Measurements from ENCODE around the gene MEPE.

The MEPE gene

DNA sequence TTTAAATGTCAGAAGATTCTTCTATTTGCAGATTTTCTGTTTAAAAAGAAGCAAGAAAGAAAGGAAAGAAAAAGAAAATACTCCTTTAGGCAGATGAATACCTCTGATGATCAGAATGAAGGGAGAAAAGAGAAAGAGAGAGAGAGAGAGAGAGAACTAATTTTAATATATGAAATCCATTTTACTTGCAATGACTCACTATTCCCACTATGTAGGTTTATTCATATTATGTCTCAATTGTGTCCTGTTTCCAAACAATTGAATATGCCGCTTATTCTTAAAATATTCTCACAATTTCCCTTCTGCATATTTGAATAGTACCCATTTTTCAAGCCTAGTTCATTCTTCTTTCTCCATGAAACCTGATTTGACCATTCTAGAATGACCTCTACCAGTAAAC, 11.7 kb downstream of the MEPE start:
- DNase-seq = no peak

DNA sequence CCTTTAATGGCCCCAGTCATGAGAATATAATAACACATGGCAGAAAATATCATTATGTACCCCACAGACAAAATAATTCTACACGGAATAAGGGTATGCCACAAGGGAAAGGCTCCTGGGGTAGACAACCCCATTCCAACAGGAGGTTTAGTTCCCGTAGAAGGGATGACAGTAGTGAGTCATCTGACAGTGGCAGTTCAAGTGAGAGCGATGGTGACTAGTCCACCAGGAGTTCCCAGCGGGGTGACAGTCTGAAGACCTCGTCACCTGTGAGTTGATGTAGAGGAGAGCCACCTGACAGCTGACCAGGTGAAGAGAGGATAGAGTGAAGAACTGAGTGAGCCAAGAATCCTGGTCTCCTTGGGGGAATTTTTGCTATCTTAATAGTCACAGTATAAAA, 13.5 kb downstream of the MEPE start:
- no peak for DNase-seq

DNA sequence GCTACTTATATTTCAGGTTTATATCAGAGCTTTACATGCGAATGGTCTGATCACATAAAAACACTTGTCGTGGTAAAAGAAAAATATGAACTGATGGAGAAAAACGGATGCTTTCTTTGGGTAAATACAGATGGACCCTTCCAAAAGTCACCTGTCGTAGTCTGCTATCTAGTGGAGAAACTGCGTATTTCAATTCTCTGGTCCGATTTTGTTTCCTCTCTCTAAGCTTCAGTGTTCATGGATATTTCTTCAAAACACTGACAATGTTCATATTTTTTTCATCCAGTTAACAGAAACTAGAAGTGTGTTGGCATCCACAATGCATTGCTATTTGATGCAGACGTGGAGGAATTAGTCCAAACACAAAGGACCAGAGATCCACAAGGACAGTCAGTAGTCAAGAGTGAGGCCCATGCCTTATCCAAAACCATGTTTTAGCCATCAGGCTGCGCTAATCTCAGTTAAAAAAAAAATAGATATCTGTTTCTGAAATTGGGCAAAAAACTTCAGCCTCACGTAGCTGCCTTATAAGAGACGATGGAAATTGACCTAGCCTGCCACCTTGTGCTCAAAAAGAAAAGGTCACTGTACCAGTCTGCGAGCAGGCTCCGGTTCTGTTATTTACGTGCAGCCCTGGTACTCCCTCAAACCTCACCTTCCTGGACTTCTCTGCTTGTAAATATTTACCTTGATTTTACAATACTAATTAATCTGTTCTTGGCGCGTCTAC, 16.0 kb downstream of the MEPE start:
- peak; percentile 62 for DNase-seq

DNA sequence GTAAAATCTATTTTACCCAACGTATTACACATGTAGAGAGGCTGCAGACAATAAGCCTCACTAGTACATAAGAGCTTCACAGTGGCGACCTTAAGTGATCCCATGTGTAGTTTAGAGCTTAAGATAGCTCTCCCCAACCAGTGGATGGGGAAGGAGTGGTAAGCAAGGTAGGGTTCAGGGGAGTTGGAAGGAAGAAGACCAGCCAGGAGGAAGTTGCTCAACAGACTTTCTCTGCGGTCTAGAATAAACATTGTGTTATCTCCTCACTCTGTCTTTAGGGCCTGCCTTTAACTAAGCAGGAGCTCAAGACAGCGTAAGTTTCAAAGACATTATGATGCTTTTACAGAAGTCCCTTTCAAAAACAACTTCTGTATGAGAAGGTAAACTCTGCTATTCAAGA, 16.8 kb downstream of the MEPE start:
- no peak for DNase-seq

DNA sequence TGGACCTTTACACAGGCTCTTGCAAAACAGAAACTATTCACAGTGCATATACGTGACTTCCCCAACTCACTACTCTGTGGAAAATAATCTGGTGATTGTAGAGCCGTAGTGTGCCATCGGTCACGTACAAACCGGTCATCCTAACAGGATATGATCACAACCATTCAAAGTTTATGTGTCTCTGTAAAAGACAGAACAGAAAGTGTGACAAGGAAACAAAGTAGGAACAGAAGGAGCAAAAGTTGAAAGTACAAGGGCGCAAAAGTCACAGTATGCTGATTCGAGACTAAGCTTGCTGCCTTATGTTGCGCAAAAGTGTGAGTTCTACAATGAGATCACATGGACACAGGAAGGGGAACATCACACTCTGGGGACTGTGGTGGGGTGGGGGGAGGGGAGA, 18.6 kb downstream of the MEPE start:
- DNase-seq = no peak

DNA sequence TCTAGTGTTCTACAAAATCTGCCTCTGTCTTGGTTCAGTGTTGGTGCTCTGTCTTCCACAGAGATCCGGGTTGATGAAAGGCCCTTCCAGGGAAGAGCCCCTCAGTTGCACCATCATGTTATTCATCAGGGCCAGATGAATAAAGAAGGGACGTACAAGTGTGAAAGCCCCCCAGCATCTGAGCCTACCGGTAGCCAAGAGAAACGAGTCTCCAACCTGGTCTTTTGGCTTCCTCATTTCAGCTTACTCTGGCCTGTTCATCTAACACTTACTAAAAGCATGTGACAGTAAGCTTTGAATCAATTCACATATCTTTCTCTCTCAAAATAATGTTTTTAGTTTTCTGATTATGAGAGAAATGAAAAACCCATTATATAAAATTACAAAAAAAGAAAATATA, 19.2 kb downstream of the MEPE start:
- no peak for DNase-seq

DNA sequence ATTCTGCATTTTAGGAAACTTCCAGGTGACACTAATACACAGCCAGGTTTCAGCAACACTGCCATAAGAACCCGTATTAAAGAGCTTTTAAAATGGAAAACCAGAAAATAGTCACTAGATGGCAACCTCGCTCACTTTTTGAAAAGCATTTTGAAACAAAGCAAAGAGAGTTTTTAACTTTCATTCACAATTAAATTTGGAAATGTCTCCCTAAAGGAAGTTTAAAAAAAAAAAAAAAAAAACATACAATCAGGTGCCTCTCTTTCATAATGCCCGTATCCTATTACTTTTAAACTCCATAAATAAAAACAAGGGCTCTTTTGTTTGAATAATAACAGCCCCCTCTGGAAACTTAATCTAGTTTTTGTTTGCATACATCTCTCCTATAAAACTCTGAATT, 20.3 kb downstream of the MEPE start:
- DNase-seq = peak; percentile 57

DNA sequence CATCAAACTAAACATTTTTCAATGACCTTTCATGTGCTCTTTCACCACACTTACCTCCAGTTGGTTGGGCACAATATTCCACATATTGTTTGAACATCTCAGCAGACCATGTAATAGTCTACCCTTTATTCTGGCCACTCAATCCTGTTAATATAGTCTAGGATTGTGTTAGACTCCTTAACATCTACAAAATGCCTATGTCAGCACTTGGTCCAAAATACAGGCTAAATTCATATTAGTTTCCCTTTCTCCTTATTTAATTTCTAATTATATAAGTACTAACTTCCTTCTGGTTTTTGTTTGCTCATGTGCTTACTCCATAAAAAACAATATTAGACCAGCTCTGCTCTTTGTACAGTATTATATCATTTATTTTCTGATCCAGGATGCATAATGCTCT, 21.1 kb downstream of the MEPE start:
- DNase-seq = no peak

DNA sequence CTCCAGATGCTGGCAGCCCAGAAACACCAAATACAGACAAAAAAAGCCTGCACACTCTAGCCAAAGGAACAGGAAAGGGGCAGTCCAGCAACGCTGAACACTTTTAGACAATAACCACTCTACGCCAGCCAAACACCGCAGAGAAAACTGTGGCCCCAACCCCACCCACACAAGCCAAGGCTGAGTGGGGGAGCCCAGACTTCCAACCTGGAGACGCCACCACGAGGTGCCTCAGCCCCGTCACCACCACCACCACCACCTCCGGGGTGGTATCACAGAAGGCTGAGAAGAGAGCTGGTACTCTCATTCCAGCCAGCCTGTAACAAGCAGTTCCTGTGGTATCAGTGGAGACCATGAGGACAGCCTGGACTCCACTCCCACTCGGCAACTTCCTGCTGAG, 22.8 kb downstream of the MEPE start:
- DNase-seq = no peak

DNA sequence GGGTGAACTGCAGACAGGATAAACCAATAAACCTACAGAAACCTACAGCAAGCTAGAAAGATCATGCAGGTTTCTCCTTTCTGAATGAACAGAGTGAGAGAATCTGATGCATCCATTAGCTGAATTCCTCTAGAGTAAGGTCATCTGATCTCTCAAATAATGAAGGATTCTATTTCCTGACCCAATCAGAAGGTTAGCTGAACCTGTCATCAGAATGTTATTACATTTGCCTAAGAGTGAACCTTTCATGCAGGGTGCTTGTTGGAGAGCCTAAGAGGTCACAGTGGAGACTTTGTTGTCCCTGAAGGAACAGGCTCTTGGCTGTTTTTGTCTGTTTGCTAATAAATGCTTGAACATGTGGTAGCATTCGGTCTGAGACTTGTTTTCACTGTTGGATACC, 24.0 kb downstream of the MEPE start:
- no peak for DNase-seq

DNA sequence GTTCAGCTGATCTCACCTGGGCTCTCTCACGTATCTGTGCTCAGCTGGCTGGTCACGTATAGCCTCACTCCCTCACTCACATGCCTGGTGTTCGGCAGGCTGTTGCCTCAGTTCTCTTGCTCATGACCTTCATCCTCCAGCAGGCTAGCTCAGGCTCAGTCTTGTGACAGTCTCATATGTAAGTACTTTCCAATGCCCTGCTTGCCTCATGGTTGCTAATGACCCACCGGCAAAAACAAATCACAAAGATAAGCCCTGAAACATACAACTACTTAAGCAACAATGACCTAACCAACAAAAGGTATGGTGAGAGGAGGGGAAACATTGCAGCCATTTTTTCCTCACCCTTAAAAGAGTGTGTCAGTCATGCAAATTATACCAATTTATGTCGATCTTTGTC, 25.0 kb downstream of the MEPE start:
- DNase-seq = no peak

DNA sequence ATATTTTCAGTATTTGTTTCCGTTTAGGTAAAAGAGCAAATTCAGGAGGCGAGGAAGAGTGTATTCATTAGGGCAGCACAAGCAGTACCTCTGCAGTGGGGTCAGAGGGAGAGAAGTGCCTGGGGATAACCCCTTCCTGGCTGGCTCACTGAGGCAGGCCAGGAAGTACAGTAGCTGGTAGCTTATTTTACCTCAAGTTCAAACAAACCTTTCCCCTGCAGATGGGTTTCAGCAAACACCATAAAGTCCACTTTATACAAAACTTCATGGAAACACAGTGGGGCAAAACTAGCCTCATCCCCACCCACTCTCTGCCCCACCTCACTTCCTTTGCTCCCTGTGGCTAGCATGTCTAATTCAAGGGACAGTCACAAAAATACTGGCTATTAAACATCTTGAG, 29.5 kb downstream of the MEPE start:
- no peak for DNase-seq

DNA sequence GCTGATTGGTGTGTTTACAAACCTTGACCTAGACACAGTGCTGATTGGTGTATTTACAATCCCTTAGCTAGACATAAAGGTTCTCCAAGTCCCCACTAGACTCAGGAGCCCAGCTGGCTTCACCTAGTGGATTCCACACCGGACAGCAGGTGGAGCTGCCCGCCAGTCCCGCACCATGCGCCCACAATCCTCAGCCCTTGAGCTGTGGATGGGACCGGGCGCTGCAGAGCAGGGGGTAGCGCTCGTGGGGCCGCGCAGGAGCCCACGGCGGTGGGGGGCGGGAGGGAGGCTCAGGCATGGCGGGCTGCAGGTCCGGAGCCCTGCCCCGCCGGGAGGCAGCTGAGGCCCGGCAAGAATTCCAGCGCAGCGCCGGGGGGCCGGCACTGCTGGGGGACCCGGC, 30.7 kb downstream of the MEPE start:
- no peak for DNase-seq

DNA sequence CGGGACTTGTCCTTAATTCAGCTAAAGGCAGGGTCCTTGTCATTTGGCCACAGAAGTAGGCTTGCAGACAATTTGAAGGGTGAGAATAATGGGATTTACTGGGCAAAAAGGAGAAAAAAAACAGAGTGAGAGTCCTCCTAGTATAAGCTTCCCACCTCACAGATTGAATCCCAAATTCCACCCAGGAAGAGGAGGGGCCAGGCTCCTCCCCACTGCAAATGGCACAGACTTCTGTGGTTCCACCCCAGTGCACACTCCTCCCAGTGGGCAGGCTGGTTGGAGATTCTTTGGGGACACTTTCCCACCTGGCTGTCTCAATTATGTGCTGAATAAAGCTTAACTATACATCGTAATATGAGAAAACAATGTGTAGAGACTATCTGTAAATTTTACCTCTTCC, 31.6 kb downstream of the MEPE start:
- no peak for DNase-seq

DNA sequence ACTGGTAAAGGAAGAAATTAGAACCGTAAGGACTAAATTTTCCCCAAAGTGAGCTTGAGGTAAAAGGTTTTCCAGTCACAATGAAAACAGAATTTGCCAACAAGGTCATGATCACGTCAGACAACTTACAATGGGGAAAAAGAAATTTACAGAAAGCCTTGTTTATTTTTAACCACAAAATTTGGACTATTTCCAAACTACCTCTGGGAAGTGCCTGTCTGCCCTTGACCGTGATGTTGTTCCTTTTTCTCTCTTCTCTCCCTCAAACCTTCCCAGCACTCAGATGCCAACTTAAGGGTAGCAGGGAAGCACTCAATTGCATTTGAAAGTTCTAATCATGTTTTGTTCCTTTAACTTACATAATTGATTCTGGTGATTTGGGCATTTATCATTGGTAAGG, 32.5 kb downstream of the MEPE start:
- no peak for DNase-seq

DNA sequence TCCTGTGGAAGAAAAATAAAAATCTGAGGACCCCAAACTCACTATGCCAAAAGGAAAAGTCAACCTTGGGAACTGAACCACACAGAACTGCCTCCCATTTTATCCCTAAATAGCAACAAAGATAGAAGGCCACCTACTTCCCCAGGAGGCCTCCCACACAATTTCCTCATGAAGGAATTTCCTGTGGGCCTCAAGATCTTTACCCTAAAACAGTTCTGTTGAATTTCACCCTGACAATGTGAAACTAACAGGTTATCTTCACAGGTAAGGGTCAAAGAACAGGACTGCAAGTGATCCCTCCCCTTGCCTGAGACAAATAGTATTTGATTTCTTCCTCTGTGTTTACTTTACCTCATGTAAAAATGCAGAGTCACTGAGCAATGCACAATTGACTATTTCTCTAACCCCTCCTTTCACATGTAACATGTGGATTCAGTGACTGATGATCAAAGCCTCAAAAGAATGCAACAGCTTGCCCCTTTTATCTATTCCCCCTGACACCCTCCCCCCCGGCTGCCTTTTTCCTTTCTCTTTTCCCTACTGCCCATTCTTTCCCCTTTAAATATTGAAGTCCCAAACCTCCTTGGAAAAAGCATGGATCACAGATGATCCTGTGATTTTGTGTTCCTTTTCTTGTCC, 33.3 kb downstream of the MEPE start:
- DNase-seq = no peak

DNA sequence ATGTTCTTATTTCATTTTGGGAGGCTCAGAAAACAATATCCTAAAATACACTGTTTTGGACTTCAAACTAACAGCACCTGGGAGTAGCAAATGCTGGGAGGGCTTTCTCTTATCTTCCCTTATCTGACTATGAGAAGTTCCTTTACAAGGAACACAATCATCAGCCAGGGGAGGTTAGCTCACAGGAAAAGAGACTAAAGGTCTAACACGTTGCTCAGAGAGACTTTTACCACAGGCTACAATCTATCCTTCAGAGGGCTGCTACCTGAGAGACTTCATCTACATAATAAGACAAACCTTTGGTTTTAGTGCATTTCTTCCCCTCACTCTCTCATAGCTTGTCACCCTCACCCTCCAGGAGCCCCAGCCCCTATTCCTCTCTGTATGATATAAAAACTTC, 35.8 kb downstream of the MEPE start:
- DNase-seq = no peak

DNA sequence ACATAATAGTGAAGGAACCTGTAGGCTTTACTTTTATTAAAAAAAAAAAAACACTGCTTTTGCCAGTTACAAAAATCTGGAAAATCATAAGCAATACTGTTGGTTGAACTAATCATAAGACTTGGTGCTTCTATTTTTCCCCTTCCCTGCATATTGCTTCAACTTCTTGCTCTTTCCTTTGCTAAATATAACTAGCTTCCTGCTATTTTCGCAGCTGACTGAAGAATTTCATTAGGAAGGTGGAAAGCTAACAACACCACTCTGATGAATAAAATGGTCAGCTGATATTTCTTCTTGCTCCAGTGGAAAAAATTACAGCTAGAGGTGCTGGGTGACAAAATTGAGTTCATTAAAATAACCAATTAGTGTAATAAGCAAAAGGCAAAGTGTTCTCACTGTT, 39.3 kb downstream of the MEPE start:
- no peak for DNase-seq

DNA sequence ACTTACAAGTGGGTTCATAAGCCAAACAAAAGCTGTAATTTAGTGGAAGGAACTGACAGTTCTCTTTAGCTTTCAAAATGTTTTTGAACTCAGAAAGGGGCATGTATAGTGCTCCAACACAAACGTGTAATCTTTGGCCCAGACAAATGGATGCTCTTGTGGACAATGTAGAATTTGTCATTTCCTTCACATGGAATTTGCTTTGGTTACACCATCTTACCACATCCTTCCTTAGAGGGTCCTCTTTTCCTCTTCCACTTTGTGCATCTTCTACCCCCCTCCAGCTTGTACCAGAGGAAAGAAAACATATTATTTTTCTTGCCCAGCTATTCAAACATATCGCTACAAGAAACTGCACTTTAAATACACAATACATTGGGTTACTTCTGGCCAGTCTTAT, 42.4 kb downstream of the MEPE start:
- DNase-seq = no peak

DNA sequence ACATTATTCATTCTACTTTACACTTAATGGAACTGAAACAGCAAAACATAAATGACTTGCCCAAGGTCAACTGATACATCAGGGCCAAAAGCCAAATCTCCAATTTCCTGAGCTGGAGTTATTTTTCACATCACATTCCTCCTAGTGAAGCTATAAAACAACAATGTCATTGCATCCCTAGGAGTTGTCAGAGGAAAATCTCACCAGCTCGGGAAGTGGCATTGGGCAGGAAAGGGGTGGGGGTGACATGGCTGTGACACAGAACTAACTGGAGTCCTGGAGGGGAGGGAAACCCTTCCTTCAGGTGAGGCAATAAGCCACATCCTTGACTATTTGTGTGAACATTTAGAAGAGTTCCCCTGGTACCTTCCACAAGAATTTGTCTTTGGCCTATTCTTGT, 47.3 kb downstream of the MEPE start:
- no peak for DNase-seq

DNA sequence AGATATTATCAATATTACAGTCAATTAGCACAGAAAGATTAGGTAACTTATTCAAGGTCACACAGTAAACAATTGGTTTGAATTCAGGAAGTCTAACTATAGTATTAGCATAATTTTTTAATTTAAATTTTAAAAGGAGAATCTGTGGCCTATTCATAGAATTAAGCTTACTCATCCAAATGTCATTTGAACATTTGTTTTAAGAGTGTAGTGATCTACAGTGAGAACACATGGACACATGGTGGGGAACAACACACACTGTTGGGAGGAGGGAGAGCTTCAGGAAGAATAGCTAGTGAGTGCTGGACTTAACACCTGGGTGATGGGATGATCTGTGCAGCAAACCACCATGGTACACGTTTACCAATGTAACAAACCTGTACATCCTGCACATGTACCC, 48.3 kb downstream of the MEPE start:
- no peak for DNase-seq

DNA sequence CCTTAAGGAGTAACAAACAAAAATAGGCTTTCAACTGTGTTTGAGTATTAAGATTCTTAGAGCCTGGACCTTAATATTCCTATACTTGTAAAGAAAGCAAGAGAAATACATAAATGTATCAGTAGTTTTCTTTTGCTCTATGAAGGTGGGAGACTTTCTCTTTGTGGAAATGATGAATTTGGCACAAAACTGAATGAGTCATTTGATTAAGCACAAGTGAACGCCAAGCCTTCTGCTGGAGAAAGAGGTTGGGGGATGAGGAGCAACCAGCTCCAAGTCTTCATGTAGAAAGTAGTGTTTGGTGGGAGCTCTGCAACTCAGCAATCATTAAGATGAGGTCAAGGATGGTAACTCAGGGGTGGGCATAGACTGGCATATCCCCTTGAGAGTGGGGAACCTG, 49.6 kb downstream of the MEPE start:
- DNase-seq = no peak

DNA sequence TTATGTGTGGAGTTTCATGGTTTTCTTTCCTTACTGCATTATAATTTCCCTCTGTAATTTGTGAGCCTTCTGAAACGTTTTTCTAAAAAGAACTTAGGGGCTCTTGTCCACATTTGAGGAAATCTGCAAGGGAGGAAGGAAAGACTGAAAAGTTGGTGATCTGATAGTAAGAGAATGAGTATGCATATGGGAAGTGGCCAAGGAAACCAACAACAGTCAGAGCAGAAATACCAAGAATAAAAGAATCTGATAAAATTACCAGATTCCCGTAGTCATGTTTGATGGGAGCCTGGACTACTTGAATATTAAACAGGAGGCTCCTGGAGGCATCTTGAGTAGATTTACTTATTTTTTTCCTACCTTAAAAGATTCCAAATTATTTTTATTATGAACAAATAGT, 50.1 kb downstream of the MEPE start:
- DNase-seq = no peak

DNA sequence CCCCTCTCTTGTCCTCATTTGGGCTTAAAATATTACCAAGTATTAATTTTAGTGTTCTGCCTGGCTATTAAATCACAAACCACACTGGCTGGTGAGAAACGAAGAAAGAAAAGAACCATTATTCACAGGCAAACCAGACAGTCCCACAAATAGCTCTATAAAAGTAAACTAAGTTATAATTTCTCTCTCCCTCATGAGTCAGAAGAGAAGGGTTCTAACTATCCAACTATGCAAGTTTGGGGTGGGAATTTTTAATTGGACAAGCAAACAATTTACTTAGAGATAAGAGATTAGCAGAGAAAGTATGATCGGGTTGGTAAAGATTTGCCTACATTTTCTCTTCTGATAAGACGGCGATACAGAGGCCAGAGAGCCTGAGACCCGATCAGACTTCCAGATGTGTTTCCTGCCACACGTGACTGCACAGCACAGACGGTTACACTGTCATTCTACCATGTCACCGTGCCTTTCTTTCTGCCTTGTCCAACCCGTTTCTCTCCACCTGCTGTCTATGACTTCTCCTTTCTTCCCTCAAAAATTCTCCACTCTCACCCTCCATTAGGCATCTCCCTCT, 52.3 kb downstream of the MEPE start:
- DNase-seq = no peak

DNA sequence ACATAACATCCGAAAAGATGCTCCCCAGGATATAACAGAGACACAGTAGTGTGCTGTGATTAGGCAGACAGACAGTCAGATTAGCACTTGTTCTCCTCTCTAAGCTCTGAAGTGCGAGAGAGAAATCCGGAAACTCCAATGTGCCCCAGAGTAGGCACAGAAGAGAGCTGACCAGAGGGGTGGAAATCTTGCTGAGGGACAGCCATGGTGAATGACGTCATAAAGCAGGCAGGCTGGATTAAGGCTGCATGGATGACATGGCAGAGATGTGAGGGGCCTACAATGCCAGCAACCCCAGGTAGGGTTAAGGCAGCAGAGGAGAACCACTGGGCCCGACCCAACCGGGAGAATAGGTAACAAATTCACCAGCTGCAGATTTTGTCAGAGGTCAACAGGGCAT, 53.3 kb downstream of the MEPE start:
- DNase-seq = no peak

Measured in NCI-H1694 treated with DMSO at 0.1 percent for 48 hours (cell line).